GM04503 (cell line): ENCODE data around the gene LRMDA.
A peak's percentile ranks its signal among the peaks of the same experiment; 100 is the strongest.
"Not testable (repeated sequence)": the region's sequence is repeated elsewhere in the genome, so short reads cannot be mapped to it uniquely, and the experiment has no call there.

Experiments
- DNase-seq: peaks from one replicate; pipeline ENCODE4 v3.0.0-alpha.2; 2012; ENCODE audit warnings: low read depth

LRMDA gene

GRCh38 chr10:76126607-76127527, 695.4 kb downstream of the LRMDA start:
- DNase-seq: no peak

- no peak for DNase-seq
Measured at GRCh38 chr10:76127984-76128589, 696.7 kb downstream of the LRMDA start.

GRCh38 chr10:76129213-76129612, 697.8 kb downstream of the LRMDA start:
- DNase-seq: no peak

GRCh38 chr10:76130892-76131291, 699.5 kb downstream of the LRMDA start:
- no peak for DNase-seq

- no peak for DNase-seq
Measured at GRCh38 chr10:76133597-76134255, 702.3 kb downstream of the LRMDA start.

- no peak for DNase-seq
Measured at GRCh38 chr10:76136961-76137360, 705.5 kb downstream of the LRMDA start.

- DNase-seq: no peak
Measured at GRCh38 chr10:76138286-76138685, 706.9 kb downstream of the LRMDA start.

- no peak for DNase-seq
Measured at GRCh38 chr10:76138906-76139305, 707.5 kb downstream of the LRMDA start.

- DNase-seq: no peak
Measured at GRCh38 chr10:76139431-76139830, 708.0 kb downstream of the LRMDA start.

GRCh38 chr10:76141376-76141775, 710.0 kb downstream of the LRMDA start:
- no peak for DNase-seq

GRCh38 chr10:76148217-76148616, 716.8 kb downstream of the LRMDA start:
- not testable (repeated sequence) for DNase-seq

- peak; percentile 2 for DNase-seq
Measured at GRCh38 chr10:76149182-76149581, 717.8 kb downstream of the LRMDA start.

GRCh38 chr10:76149602-76150138, 718.2 kb downstream of the LRMDA start:
- no peak for DNase-seq

- no peak for DNase-seq
Measured at GRCh38 chr10:76150139-76150875, 718.9 kb downstream of the LRMDA start.

GRCh38 chr10:76150876-76151288, 719.5 kb downstream of the LRMDA start:
- no peak for DNase-seq

GRCh38 chr10:76152186-76152585, 720.8 kb downstream of the LRMDA start:
- no peak for DNase-seq

- DNase-seq: no peak
Measured at GRCh38 chr10:76155961-76156360, 724.5 kb downstream of the LRMDA start.

GRCh38 chr10:76160446-76161300, 729.2 kb downstream of the LRMDA start:
- DNase-seq: no peak

GRCh38 chr10:76161301-76161582, 729.8 kb downstream of the LRMDA start:
- no peak for DNase-seq

GRCh38 chr10:76168437-76168836, 737.0 kb downstream of the LRMDA start:
- DNase-seq: no peak

- no peak for DNase-seq
Measured at GRCh38 chr10:76169246-76169645, 737.8 kb downstream of the LRMDA start.
